Natural killer cell (primary cell): ENCODE results near the gene ANKRD11. TPM values are rescaled to one million over a fixed set of nuclear protein-coding genes. Genes with fewer than 3 reads are reported as not detected.

ENCODE experiments used
- ATAC-seq, 3 donors: fragments of 150-1000 bp in 2 of 3; fragments of 200-7000 bp in 1 of 3; cut with Tn5 transposase; 1 replicate in 1 of 3; 2 replicates in 2 of 3; pipeline ENCODE4 v1.10.0; 2021; ENCODE audit warnings: mild to moderate bottlenecking in 2 of 3, moderate library complexity in 2 of 3
- DNase-seq, 2 donors: peaks; one replicate each; pipeline versions ENCODE4 v3.0.0 to v3.0.0-alpha.2; 2013 to 2021; ENCODE audit warnings: mixed read lengths in 1 of 2
- H3K27ac ChIP-seq: one replicate; pipeline ENCODE4 v1.5.1; 2013; ENCODE audit warnings: mild to moderate bottlenecking, low read length
- H3K27me3 ChIP-seq: one replicate; pipeline ENCODE4 v1.6.1; 2013; ENCODE audit warnings: low read length; ENCODE audit not compliant: control insufficient read depth, insufficient read depth
- H3K36me3 ChIP-seq: one replicate; pipeline ENCODE4 v1.6.1; 2013; ENCODE audit warnings: low read length; ENCODE audit not compliant: control insufficient read depth, insufficient read depth
- H3K4me1 ChIP-seq: one replicate; pipeline ENCODE4 v1.6.1; 2013; ENCODE audit warnings: low read length; ENCODE audit not compliant: control insufficient read depth, insufficient read depth
- H3K4me3 ChIP-seq: one replicate; pipeline ENCODE4 v1.5.1; 2013; ENCODE audit warnings: low read length
- H3K9me3 ChIP-seq: one replicate; pipeline ENCODE4 v1.6.1; 2013; ENCODE audit warnings: low read length; ENCODE audit not compliant: control insufficient read depth, insufficient read depth
- H3K27ac Mint-ChIP-seq, 2 donors: one replicate each; pipeline ENCODE4 v1.8.0; 2022; ENCODE audit warnings: mild to moderate bottlenecking in 2 of 2, mixed read lengths in 2 of 2, moderate library complexity in 1 of 2
- H3K27me3 Mint-ChIP-seq, 2 donors: one replicate each; pipeline ENCODE4 v1.8.0; 2022; ENCODE audit warnings: low read depth in 2 of 2, mixed read lengths in 2 of 2
- H3K36me3 Mint-ChIP-seq: one replicate; pipeline ENCODE4 v1.8.0; 2022; ENCODE audit warnings: mixed read lengths
- H3K4me1 Mint-ChIP-seq, 2 donors: one replicate each; pipeline ENCODE4 v1.8.0; 2022; ENCODE audit warnings: mixed read lengths in 2 of 2
- H3K4me3 Mint-ChIP-seq: one replicate; pipeline ENCODE4 v1.8.0; 2022; ENCODE audit warnings: mild to moderate bottlenecking, moderate library complexity, mixed read lengths
- H3K9me3 Mint-ChIP-seq, 2 donors: one replicate each; pipeline ENCODE4 v1.8.0; 2022; ENCODE audit warnings: mixed read lengths in 2 of 2
- WGBS: methylation state at CpG from one replicate; pipeline ENCODE4 v1.1.7; 2013; ENCODE audit warnings: missing lambda C conversion rate; ENCODE audit not compliant: insufficient coverage; 5-methylcytosine and 5-hydroxymethylcytosine counted together
- intact Hi-C: fragments of 100-400 bp; cut with micrococcal nuclease; formaldehyde crosslinking; loops from one replicate; pipeline ENCODE4 v1.14.2; 2022
- total RNA-seq, 4 donors: library from RNA; stranded (reverse); fragments of 120-200 nt in 1 of 4; gene quantifications; one replicate each; pipeline versions ENCODE4 v1.2.3 to v1.2.4, GENCODE V29; 2013 to 2022
- TF ChIP-seq, protein P1 (sequence below): fragments of 200-600 bp; IDR thresholded peaks from one replicate; pipeline ENCODE4 v1.8.0; 2022; ENCODE audit warnings: antibody characterized with exemption

ANKRD11 gene
- total RNA-seq, 3 donors from 2014 or later (not counting 1 experiment from before 2014, with no cell fraction given): 230 to 299 (median 287) TPM

DNA sequence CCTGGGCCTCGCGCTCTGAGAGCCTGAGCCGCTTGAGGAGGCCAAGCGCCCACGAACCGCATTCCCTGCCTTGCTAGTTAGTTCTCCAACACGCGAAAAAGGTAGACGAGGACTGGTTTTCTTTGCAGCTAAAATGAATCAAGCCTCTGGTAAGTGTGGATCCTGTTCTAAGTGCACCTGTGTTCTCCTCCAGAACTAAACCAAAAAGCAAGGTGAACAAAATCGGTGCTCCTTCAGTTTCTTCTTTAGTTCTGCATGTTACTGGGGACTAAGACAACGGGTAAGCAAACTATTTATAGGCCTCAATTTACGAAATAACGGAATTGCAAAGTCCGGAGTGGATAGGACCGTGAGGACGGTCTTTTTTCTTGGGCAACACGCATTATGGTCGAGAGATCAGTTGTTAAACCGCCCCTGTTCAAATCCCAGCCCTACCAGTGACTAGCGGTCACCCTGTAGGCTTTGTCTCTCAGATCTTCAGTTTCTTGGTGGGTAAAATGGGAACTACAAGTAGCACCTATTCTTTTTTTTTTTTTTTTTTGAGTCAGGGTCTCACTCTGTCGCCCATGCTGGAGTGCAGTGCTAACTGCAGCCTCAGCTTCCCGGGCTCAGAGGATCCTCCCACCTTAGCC, 993 bp upstream of the ANKRD11 start:
- peak overlapping the region; percentile 50 for H3K4me3 ChIP-seq
- H3K27ac ChIP-seq: peak overlapping the region; percentile 76
- intact Hi-C loops: loop anchor here (5.0 kb wide), 1 partner anchor 71 kb away; the partner anchor contains the start of gene RPL13
- ATAC-seq (no peak), DNase-seq (peak in 1 of 2 donors; percentile 45)
- WGBS: 7% methylated on average over 22 of the region's 22 CpGs
- no peaks in the 10 kb centered on the region for H3K27me3 Mint-ChIP-seq
- no peaks in the 10 kb centered on the region for H3K9me3 ChIP-seq
- H3K36me3 Mint-ChIP-seq: no peaks in the 10 kb centered on the region
- TF ChIP-seq, protein P1, sequence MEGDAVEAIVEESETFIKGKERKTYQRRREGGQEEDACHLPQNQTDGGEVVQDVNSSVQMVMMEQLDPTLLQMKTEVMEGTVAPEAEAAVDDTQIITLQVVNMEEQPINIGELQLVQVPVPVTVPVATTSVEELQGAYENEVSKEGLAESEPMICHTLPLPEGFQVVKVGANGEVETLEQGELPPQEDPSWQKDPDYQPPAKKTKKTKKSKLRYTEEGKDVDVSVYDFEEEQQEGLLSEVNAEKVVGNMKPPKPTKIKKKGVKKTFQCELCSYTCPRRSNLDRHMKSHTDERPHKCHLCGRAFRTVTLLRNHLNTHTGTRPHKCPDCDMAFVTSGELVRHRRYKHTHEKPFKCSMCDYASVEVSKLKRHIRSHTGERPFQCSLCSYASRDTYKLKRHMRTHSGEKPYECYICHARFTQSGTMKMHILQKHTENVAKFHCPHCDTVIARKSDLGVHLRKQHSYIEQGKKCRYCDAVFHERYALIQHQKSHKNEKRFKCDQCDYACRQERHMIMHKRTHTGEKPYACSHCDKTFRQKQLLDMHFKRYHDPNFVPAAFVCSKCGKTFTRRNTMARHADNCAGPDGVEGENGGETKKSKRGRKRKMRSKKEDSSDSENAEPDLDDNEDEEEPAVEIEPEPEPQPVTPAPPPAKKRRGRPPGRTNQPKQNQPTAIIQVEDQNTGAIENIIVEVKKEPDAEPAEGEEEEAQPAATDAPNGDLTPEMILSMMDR: peak; percentile 38
- H3K4me3 Mint-ChIP-seq: peak overlapping the region; percentile 91
- peaks cover 3% of the 10 kb centered on the region for H3K36me3 ChIP-seq
- H3K4me1 ChIP-seq: peaks cover 35% of the 10 kb centered on the region
- H3K9me3 Mint-ChIP-seq: no peaks in the 10 kb centered on the region
- H3K27ac Mint-ChIP-seq: peak overlapping the region; percentile 94 to 98
- peaks cover 34 to 65% of the 10 kb centered on the region in 2 donors for H3K4me1 Mint-ChIP-seq
- no peaks in the 10 kb centered on the region for H3K27me3 ChIP-seq

DNA sequence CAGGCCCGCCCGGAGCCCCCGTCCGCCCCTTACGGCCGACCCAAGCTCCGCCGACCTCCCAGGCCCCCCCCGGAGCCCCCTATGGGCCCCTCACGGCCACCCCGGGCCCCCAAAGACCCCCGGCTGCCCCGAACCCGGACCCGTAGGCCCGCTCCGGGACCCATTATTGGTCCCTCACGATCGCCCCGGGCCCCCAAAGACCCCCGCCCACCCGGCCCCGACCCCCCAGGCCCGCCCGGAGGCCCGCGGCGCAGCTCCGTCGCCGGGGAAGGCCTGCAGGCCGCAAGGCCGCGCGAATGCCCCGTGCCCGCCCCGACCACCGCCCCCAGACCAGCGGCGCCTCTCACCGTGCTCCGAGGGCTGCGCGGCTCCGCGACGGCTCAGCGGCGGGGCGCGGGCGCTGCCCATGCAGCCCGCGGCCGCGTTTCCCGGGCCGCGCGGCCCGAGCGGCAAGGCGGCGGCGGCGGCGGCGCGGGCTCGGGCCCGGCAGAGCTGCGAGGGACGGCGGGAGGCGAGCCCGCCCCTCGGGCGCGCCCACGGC, 393 bp downstream of the ANKRD11 start:
- H3K4me3 Mint-ChIP-seq: no peak overlapping the region
- no peak for ATAC-seq

DNA sequence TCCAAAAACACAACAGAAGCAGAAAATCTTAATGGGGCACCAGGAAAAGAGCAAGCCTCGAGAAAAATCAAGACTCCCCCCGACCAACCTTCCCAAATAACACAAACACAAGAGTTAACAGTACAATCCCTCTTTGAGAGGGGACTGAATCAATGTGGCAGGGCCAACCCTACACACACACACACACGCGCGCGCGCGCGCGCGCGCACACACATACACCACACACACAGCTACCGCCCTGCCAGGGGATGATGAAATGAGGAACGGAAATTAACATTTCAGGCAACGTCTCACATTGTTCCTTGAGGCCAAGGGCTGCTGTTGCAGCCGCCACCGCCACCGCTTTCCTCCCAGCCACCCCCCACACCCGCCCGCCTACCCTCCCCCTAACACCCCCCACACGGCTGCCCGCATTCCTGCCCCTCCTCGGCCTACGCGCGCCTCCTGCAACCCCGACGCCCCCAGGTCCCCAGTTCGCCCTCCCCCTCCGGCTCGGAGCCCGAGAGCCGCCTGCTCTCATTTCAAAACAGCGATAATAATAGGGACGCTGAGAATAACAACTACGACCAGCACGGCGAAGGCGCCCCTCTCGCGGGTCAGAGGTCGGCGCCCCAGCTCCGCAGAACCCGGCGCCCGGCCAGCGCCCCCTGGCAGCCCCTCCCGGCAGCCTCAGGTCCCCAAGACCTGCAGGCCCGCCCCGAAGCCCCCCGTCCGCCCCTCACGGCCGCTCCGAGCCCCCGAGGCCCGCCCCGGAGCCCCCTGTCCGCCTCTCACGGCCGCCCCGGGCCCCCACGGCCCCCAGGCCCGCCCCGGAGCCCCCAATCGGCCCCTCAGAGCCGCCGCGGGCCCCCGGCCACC, 1.1 kb downstream of the ANKRD11 start:
- H3K9me3 Mint-ChIP-seq: no peaks in the 10 kb centered on the region
- peak overlapping the region; percentile 78 for H3K27ac ChIP-seq
- no peaks in the 10 kb centered on the region for H3K9me3 ChIP-seq
- H3K27me3 Mint-ChIP-seq: no peaks in the 10 kb centered on the region
- H3K4me3 Mint-ChIP-seq: peak overlapping the region; percentile 95
- no peaks in the 10 kb centered on the region for H3K27me3 ChIP-seq
- H3K4me1 ChIP-seq: peaks cover 52% of the 10 kb centered on the region
- intact Hi-C loops: loop anchor here (1.0 to 5.0 kb wide), 5 partner anchors 66 to 172 kb away; no protein-coding TSS in a partner anchor
- WGBS: under 1% methylated on average over 57 of the region's 71 CpGs
- H3K36me3 ChIP-seq: peaks cover 3% of the 10 kb centered on the region
- peaks cover 54 to 80% of the 10 kb centered on the region in 2 donors for H3K4me1 Mint-ChIP-seq
- no peaks in the 10 kb centered on the region for H3K36me3 Mint-ChIP-seq
- peak overlapping the region; percentile 97 to 98 for H3K27ac Mint-ChIP-seq
- DNase-seq (peak; percentile 74 to 95), ATAC-seq (peak; percentile 35 to 63 (median 49))
- peak overlapping the region; percentile 51 for H3K4me3 ChIP-seq
- TF ChIP-seq, protein P1: peak; percentile 21

More for the DNA sequence above, 393 bp downstream of the ANKRD11 start:
- H3K27ac Mint-ChIP-seq: peak overlapping the region; percentile 94 to 98
- Histone ChIP-seq H3K4me3 (peak overlapping the region; percentile 51), H3K9me3 (no peaks in the 10 kb centered on the region), H3K4me1 (peaks cover 48% of the 10 kb centered on the region), H3K36me3 (peaks cover 3% of the 10 kb centered on the region), H3K27ac (peak overlapping the region; percentile 16), H3K27me3 (no peaks in the 10 kb centered on the region)
- H3K4me1 Mint-ChIP-seq: peaks cover 47 to 79% of the 10 kb centered on the region in 2 donors
- no peak for DNase-seq
- no peaks in the 10 kb centered on the region for H3K36me3 Mint-ChIP-seq
- TF ChIP-seq, protein P1: no peak
- intact Hi-C loops: loop anchor here (1.0 to 5.0 kb wide), 7 partner anchors 15 to 173 kb away; partner anchors contain the start of gene RPL13
- no peaks in the 10 kb centered on the region for H3K27me3 Mint-ChIP-seq
- under 1% methylated on average over 80 of the region's 81 CpGs for WGBS
- H3K9me3 Mint-ChIP-seq: no peaks in the 10 kb centered on the region
